ENCODE results near the gene IL1RAP. TPM values are rescaled to one million over a fixed set of nuclear protein-coding genes. Genes with fewer than 3 reads are reported as not detected.

The IL1RAP gene
- total and polyA plus RNA-seq, 10 donors: 1.1 to 47.4 (median 24.6) TPM

- H3K4me1 ChIP-seq: no peaks in the 10 kb centered on the region
- TF ChIP-seq POLR2A (IDR thresholded peaks at IDR 0.05) (no peak), CTCF (IDR thresholded peaks at IDR 0.05 in 8 of 11, conservative IDR thresholded peaks at IDR 0.05 in 3 of 11) (no peak), POLR2AphosphoS5 (IDR thresholded peaks at IDR 0.05) (no peak)
- intact Hi-C loops (cut with DNase I; ENCODE audit: low total_unique reads): no loop called here
- no peak overlapping the region for H3K27ac ChIP-seq
- no peaks in the 10 kb centered on the region for H3K9me3 ChIP-seq
- no peak for DNase-seq
- no peaks in the 10 kb centered on the region for H3K36me3 ChIP-seq
- no peak overlapping the region for H3K4me3 ChIP-seq
- H3K27me3 ChIP-seq (replicated peaks in 1 of 7): peaks cover 0 to 19% (median 7%) of the 10 kb centered on the region in 7 donors
These were observed 21.8 kb upstream of the IL1RAP start for GRCh38 chr3:190492129-190492528.

- H3K9me3 ChIP-seq: no peaks in the 10 kb centered on the region
- WGBS, 5 donors: 74 to 86% (median 81%) methylated on average over 4 of the region's 4 CpGs
- TF ChIP-seq POLR2A (IDR thresholded peaks at IDR 0.05): no peak
- TF ChIP-seq POLR2AphosphoS5 (IDR thresholded peaks at IDR 0.05): no peak
- TF ChIP-seq CTCF (IDR thresholded peaks at IDR 0.05 in 8 of 11, conservative IDR thresholded peaks at IDR 0.05 in 3 of 11): no peak
- DNase-seq: no peak
- no peak overlapping the region for H3K4me3 ChIP-seq
- intact Hi-C loops (cut with DNase I; ENCODE audit: low total_unique reads): no loop called here
- H3K4me1 ChIP-seq: no peaks in the 10 kb centered on the region
- no peaks in the 10 kb centered on the region for H3K36me3 ChIP-seq
- peaks cover 0 to 11% (median 0%) of the 10 kb centered on the region in 7 donors for H3K27me3 ChIP-seq (replicated peaks in 1 of 7)
- H3K27ac ChIP-seq: no peak overlapping the region
These were observed 20.9 kb upstream of the IL1RAP start for GRCh38 chr3:190492966-190493365.

GRCh38 chr3:190494907-190495306 lies 19.0 kb upstream of the IL1RAP start:
- Histone ChIP-seq H3K27ac (no peak overlapping the region), H3K9me3 (no peaks in the 10 kb centered on the region), H3K36me3 (no peaks in the 10 kb centered on the region), H3K27me3 (replicated peaks in 1 of 7) (peaks cover 0 to 7% (median 0%) of the 10 kb centered on the region in 7 donors), H3K4me1 (no peaks in the 10 kb centered on the region), H3K4me3 (no peak overlapping the region)
- no peak for DNase-seq
- no peak for TF ChIP-seq CTCF (IDR thresholded peaks at IDR 0.05 in 8 of 11, conservative IDR thresholded peaks at IDR 0.05 in 3 of 11)
- no peak for TF ChIP-seq POLR2A (IDR thresholded peaks at IDR 0.05)
- TF ChIP-seq POLR2AphosphoS5 (IDR thresholded peaks at IDR 0.05): no peak
- intact Hi-C loops (cut with DNase I; ENCODE audit: low total_unique reads): no loop called here

GRCh38 chr3:190495354-190495753 lies 18.5 kb upstream of the IL1RAP start:
- no peak for TF ChIP-seq POLR2AphosphoS5 (IDR thresholded peaks at IDR 0.05)
- no peak for TF ChIP-seq CTCF (IDR thresholded peaks at IDR 0.05 in 8 of 11, conservative IDR thresholded peaks at IDR 0.05 in 3 of 11)
- TF ChIP-seq POLR2A (IDR thresholded peaks at IDR 0.05): no peak
- Histone ChIP-seq H3K36me3 (no peaks in the 10 kb centered on the region), H3K27ac (no peak overlapping the region), H3K27me3 (replicated peaks in 1 of 7) (peaks cover 0 to 3% (median 0%) of the 10 kb centered on the region in 7 donors), H3K4me1 (no peaks in the 10 kb centered on the region), H3K9me3 (no peaks in the 10 kb centered on the region), H3K4me3 (no peak overlapping the region)
- DNase-seq: no peak
- intact Hi-C loops (cut with DNase I; ENCODE audit: low total_unique reads): no loop called here

Data from spleen (tissue), 11 donors.